Aorta (tissue), 5 donors: Measurements from ENCODE around the gene TAF8. TPM values are rescaled to one million over a fixed set of nuclear protein-coding genes. Genes with fewer than 3 reads are reported as not detected.

ENCODE experiments used
- ATAC-seq: fragments of 200-7000 bp; cut with Tn5 transposase; one replicate; pipeline ENCODE4 v1.9.1; 2022; ENCODE audit warnings: moderate library complexity; ENCODE audit not compliant: low FRiP score
- DNase-seq, 2 donors: peaks; one replicate each; pipeline ENCODE4 v3.0.0-alpha.2; 2020
- H3K27ac ChIP-seq, 2 donors: one replicate each; pipeline ENCODE4 v1.5.1; 2013; ENCODE audit warnings: low read length in 2 of 2, mild to moderate bottlenecking in 2 of 2, moderate library complexity in 2 of 2, control low read depth in 1 of 2, inconsistent platforms in 1 of 2, low read depth in 1 of 2
- H3K27me3 ChIP-seq, 2 donors: one replicate each; pipeline ENCODE4 v1.6.1; 2013; ENCODE audit warnings: control low read depth in 1 of 2, low read length in 1 of 2, mild to moderate bottlenecking in 1 of 2, moderate library complexity in 1 of 2; ENCODE audit not compliant: insufficient read depth in 2 of 2, control insufficient read depth in 1 of 2
- H3K36me3 ChIP-seq, 2 donors: one replicate each; pipeline ENCODE4 v1.6.1; 2013; ENCODE audit warnings: control low read depth in 1 of 2, low read length in 1 of 2, mild to moderate bottlenecking in 1 of 2; ENCODE audit not compliant: insufficient read depth in 2 of 2, control insufficient read depth in 1 of 2
- H3K4me1 ChIP-seq, 2 donors: one replicate each; pipeline ENCODE4 v1.6.1; 2013; ENCODE audit warnings: low read length in 2 of 2, control low read depth in 1 of 2, mild to moderate bottlenecking in 1 of 2, moderate library complexity in 1 of 2; ENCODE audit not compliant: insufficient read depth in 2 of 2, control insufficient read depth in 1 of 2
- H3K4me3 ChIP-seq, 2 donors: one replicate each; pipeline ENCODE4 v1.5.1; 2013; ENCODE audit warnings: low read length in 2 of 2, control low read depth in 1 of 2, mild to moderate bottlenecking in 1 of 2
- H3K9me3 ChIP-seq: one replicate; pipeline ENCODE4 v1.6.1; 2013; ENCODE audit warnings: mild to moderate bottlenecking, low read length; ENCODE audit not compliant: control insufficient read depth
- WGBS, 2 donors: extraction: QIAGEN DNeasy Blood & Tissue Kit; methylation state at CpG; one replicate each; pipeline ENCODE4 v1.1.7; 2013; 5-methylcytosine and 5-hydroxymethylcytosine counted together
- intact Hi-C, 2 donors: fragments of 100-400 bp; cut with DNase I; formaldehyde crosslinking; loops; one replicate each; pipeline versions ENCODE4 v1.14.2 to v1.15.0; 2022
- polyA plus RNA-seq, 2 donors: library from polyadenylated mRNA; stranded (reverse); fragments of 200-250 nt; gene quantifications; one replicate each; pipeline ENCODE4 v1.2.3, GENCODE V29; 2013
- total RNA-seq, 2 donors: library from RNA; stranded (reverse); fragmentation: NEBNext Ultra II Directional; extraction: Animal tissue kit (Norgen Biotek cat#: 25700); gene quantifications; one replicate each; pipeline ENCODE4 v1.2.1, GENCODE V29; 2021
- donor health status: healthy with polysubstance abuse.
- donor health status: Bipolar disorder and iron deficiency.
- donor health status: DM: no; HTN: no; CAD: no.
- donor health status: DM: no; HTN: no; CAD: no.
- donor health status: DM: yes; HTN: yes; CAD: no.

The TAF8 gene
- total and polyA plus RNA-seq, 4 donors: 14.7 to 28.6 (median 19.6) TPM

DNA sequence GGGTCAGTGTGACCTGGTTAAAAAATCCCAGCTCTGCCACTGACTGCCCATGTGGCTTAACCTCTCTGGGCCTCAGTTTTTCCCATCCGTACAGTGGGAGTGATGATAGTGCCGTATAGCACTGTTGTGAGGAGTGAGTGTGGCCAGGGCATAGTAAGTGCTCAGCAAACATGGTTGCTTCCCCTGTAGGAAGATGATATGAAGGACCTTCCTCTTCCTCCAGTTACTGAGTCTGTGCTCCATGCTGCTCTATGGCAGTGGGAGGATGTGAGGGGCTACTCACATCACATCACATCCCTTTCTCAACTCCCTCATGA lies 79.0 kb downstream of the TAF8 start:
- no peak for ATAC-seq
- 96 to 100% methylated on average over 2 of the region's 2 CpGs for WGBS, 2 donors
- DNase-seq: no peak
- Histone ChIP-seq H3K4me1 (no peaks in the 10 kb centered on the region), H3K9me3 (no peaks in the 10 kb centered on the region), H3K4me3 (no peak overlapping the region), H3K36me3 (no peaks in the 10 kb centered on the region), H3K27ac (no peak overlapping the region), H3K27me3 (no peaks in the 10 kb centered on the region)
- intact Hi-C loops: no loop called here

- DNase-seq (no peak), ATAC-seq (no peak)
- intact Hi-C loops: no loop called here
- Histone ChIP-seq H3K27ac (no peak overlapping the region), H3K4me3 (no peak overlapping the region), H3K4me1 (no peaks in the 10 kb centered on the region), H3K36me3 (no peaks in the 10 kb centered on the region), H3K27me3 (no peaks in the 10 kb centered on the region), H3K9me3 (no peaks in the 10 kb centered on the region)
- WGBS, 2 donors: 80 to 82% methylated on average over 11 of the region's 11 CpGs
Observed at GRCh38 chr6:42131531-42131930, 81.2 kb downstream of the TAF8 start.

GRCh38 chr6:42133926-42134325 lies 83.6 kb downstream of the TAF8 start:
- WGBS, 2 donors: 90 to 91% methylated on average over 4 of the region's 4 CpGs
- Histone ChIP-seq H3K27ac (no peak overlapping the region), H3K9me3 (no peaks in the 10 kb centered on the region), H3K36me3 (no peaks in the 10 kb centered on the region), H3K4me1 (no peaks in the 10 kb centered on the region), H3K27me3 (no peaks in the 10 kb centered on the region), H3K4me3 (no peak overlapping the region)
- ATAC-seq (no peak), DNase-seq (no peak)
- intact Hi-C loops: no loop called here

DNA sequence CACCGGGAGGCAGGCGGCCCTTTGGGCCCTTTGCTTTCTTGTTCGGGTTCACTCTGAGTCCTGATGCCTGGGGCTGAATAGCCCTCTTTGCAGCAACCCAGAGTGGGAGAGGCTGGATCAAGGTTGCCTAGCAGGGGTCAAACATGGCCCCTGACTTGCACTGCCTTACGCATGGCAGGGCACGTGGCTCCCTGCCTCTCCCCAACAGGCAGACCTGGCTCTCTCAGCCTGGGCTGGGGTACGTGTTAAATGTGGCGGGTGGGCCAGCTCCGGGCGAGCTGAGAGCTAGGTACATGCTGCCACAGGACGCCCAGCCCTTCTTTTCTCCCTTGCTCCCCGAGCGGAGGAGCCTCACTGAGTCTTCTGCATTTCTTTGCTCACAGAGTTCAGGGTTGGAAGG lies 84.8 kb downstream of the TAF8 start:
- Histone ChIP-seq H3K4me3 (no peak overlapping the region), H3K36me3 (no peaks in the 10 kb centered on the region), H3K27me3 (no peaks in the 10 kb centered on the region), H3K27ac (no peak overlapping the region), H3K9me3 (no peaks in the 10 kb centered on the region), H3K4me1 (no peaks in the 10 kb centered on the region)
- intact Hi-C loops: no loop called here
- DNase-seq (no peak), ATAC-seq (no peak)
- 84 to 85% methylated on average over 10 to 12 of the region's 12 CpGs for WGBS, 2 donors

- Histone ChIP-seq H3K4me1 (no peaks in the 10 kb centered on the region), H3K36me3 (no peaks in the 10 kb centered on the region), H3K4me3 (no peak overlapping the region), H3K27ac (no peak overlapping the region), H3K9me3 (no peaks in the 10 kb centered on the region), H3K27me3 (no peaks in the 10 kb centered on the region)
- DNase-seq: no peak
- 91% methylated on average over 2 of the region's 2 CpGs for WGBS, 2 donors
- ATAC-seq: no peak
- intact Hi-C loops: no loop called here
Observed at GRCh38 chr6:42135722-42136121, 85.4 kb downstream of the TAF8 start.

- no peaks in the 10 kb centered on the region for H3K36me3 ChIP-seq
- ATAC-seq: no peak
- no peaks in the 10 kb centered on the region for H3K4me1 ChIP-seq
- H3K9me3 ChIP-seq: no peaks in the 10 kb centered on the region
- no peak overlapping the region for H3K4me3 ChIP-seq
- DNase-seq: no peak
- H3K27ac ChIP-seq: no peak overlapping the region
- no peaks in the 10 kb centered on the region for H3K27me3 ChIP-seq
- intact Hi-C loops: no loop called here
- WGBS, 2 donors: 76% methylated on average over 14 of the region's 14 CpGs
Observed at GRCh38 chr6:42136508-42137193, 86.3 kb downstream of the TAF8 start.

Other genes with a start within 250 kb of the TAF8 start
- 1 to 10 TPM; 2.3 to 5.3 TPM for gene USP49, start 155.1 kb upstream of the TAF8 start, total RNA-seq
- gene USP49, start 155.1 kb upstream of the TAF8 start, polyA plus RNA-seq: 1 to 10 TPM; 1.3 to 1.5 TPM
- 10 to 100 TPM; 11.7 to 16.1 TPM for gene MED20, start 129.4 kb upstream of the TAF8 start, total RNA-seq
- gene MED20, start 129.4 kb upstream of the TAF8 start, polyA plus RNA-seq: 1 to 10 TPM; 6.1 to 7.5 TPM
- 10 to 100 TPM in 1 of 2 donors, 1 to 10 TPM in 1; 9.7 to 12.0 TPM for gene BYSL, start 129.0 kb upstream of the TAF8 start, total RNA-seq
- 1 to 10 TPM; 3.4 to 5.6 TPM for gene BYSL, start 129.0 kb upstream of the TAF8 start, polyA plus RNA-seq
- gene CCND3, start 108.7 kb upstream of the TAF8 start, total RNA-seq: 10 to 100 TPM; 47.8 to 51.4 TPM
- 10 to 100 TPM; 45.2 to 48.3 TPM for gene CCND3, start 108.7 kb upstream of the TAF8 start, polyA plus RNA-seq
- 1 to 10 TPM; 1.7 to 3.1 TPM for gene C6orf132, start 92.1 kb downstream of the TAF8 start, total RNA-seq
- 10 to 100 TPM in 1 of 2 donors, under 1 TPM in 1; 0.51 to 30.7 TPM for gene C6orf132, start 92.1 kb downstream of the TAF8 start, polyA plus RNA-seq
- not detected for gene GUCA1A, start 122.8 kb downstream of the TAF8 start, total RNA-seq
- not detected for gene GUCA1A, start 122.8 kb downstream of the TAF8 start, polyA plus RNA-seq
- gene GUCA1B, start 144.4 kb downstream of the TAF8 start, total RNA-seq: 1 to 10 TPM; 2.0 to 4.1 TPM
- 1 to 10 TPM in 1 of 2 donors, under 1 TPM in 1; 0.88 to 2.4 TPM for gene GUCA1B, start 144.4 kb downstream of the TAF8 start, polyA plus RNA-seq
- 10 to 100 TPM; 20.2 to 24.3 TPM for gene MRPS10, start 167.3 kb downstream of the TAF8 start, total RNA-seq
- gene MRPS10, start 167.3 kb downstream of the TAF8 start, polyA plus RNA-seq: 10 to 100 TPM; 17.7 to 28.4 TPM